PFSK-1 (cell line): Measurements from ENCODE around the gene SUDS3.

Experiments
- SIN3A ChIP-seq: IDR thresholded peaks from 2 replicates; pipeline ENCODE4 v1.6.1; 2012; ENCODE audit warnings: mild to moderate bottlenecking, low read length, moderate library complexity, borderline replicate concordance; ENCODE audit not compliant: insufficient read depth
- TF ChIP-seq, protein P1 (sequence below), 2 experiments: IDR thresholded peaks; 2 replicates each; pipeline versions ENCODE4 v1.6.1 to v1.8.0; 2011 to 2012; ENCODE audit warnings: low read depth in 2 of 2, low read length in 2 of 2, control low read depth in 1 of 2, inconsistent platforms in 1 of 2, mild to moderate bottlenecking in 1 of 2, moderate library complexity in 1 of 2; ENCODE audit not compliant: insufficient read depth in 1 of 2

DNA sequence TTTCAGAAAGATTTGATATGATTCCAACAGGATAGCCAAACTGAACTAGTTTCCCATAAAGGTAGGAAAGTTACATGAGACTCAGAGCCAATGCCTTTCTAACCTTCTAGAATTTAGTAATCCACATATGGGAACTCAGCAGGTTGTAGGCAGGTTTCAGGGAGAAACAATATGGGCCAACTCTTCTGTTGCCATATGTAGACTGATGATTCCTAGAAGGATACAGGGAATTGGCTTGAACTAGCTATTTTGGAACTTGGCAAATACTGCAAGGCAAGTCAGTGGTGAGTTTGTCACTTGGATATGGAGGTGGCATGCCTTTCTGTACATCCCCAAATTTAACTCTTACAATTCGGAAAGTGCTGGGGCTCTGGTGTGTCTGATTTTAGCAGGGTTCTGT lies 15.5 kb downstream of the SUDS3 start:
- TF ChIP-seq, protein P1, sequence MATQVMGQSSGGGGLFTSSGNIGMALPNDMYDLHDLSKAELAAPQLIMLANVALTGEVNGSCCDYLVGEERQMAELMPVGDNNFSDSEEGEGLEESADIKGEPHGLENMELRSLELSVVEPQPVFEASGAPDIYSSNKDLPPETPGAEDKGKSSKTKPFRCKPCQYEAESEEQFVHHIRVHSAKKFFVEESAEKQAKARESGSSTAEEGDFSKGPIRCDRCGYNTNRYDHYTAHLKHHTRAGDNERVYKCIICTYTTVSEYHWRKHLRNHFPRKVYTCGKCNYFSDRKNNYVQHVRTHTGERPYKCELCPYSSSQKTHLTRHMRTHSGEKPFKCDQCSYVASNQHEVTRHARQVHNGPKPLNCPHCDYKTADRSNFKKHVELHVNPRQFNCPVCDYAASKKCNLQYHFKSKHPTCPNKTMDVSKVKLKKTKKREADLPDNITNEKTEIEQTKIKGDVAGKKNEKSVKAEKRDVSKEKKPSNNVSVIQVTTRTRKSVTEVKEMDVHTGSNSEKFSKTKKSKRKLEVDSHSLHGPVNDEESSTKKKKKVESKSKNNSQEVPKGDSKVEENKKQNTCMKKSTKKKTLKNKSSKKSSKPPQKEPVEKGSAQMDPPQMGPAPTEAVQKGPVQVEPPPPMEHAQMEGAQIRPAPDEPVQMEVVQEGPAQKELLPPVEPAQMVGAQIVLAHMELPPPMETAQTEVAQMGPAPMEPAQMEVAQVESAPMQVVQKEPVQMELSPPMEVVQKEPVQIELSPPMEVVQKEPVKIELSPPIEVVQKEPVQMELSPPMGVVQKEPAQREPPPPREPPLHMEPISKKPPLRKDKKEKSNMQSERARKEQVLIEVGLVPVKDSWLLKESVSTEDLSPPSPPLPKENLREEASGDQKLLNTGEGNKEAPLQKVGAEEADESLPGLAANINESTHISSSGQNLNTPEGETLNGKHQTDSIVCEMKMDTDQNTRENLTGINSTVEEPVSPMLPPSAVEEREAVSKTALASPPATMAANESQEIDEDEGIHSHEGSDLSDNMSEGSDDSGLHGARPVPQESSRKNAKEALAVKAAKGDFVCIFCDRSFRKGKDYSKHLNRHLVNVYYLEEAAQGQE (IDR thresholded peaks at IDR 0.05; ENCODE audit: insufficient read depth in 1 of 2, low read depth in 2 of 2, low read length in 2 of 2), result no peak
- TF ChIP-seq SIN3A, result no peak
